Activated CD4-positive, alpha-beta memory T cell treated with anti-CD3 and anti-CD28 coated beads, Interleukin-2, amount 10 ng/mL, durations not matched to agents 7 days and 5 days (primary cell): Measurements from ENCODE around the gene EDDM3A. TPM values are rescaled to one million over a fixed set of nuclear protein-coding genes. Genes with fewer than 3 reads are reported as not detected.

Source experiments
- CTCF ChIA-PET: fragments of 350-600 bp; sonication (Branson Sonifier 250); formaldehyde crosslinking; loops from one replicate; lab custom pipeline; 2021; ENCODE audit warnings: antibody characterized with exemption, inconsistent platforms; lab: Charles Lee
- POLR2A ChIA-PET: fragments of 350-600 bp; sonication (Branson Sonifier 250); formaldehyde crosslinking; loops from one replicate; lab custom pipeline; 2021; ENCODE audit warnings: antibody characterized with exemption; lab: Charles Lee
- DNase-seq: peaks from one replicate; pipeline ENCODE4 v3.0.0-alpha.2; 2020
- H3K27ac Mint-ChIP-seq: one replicate; pipeline ENCODE4 v1.8.0; 2021; ENCODE audit warnings: mild to moderate bottlenecking, mixed read lengths
- H3K27me3 Mint-ChIP-seq: one replicate; pipeline ENCODE4 v1.8.0; 2021; ENCODE audit warnings: mixed read lengths
- H3K36me3 Mint-ChIP-seq: one replicate; pipeline ENCODE4 v1.8.0; 2021; ENCODE audit warnings: low read depth, mixed read lengths
- H3K4me1 Mint-ChIP-seq: one replicate; pipeline ENCODE4 v1.8.0; 2021; ENCODE audit warnings: mixed read lengths
- H3K4me3 Mint-ChIP-seq: one replicate; pipeline ENCODE4 v1.8.0; 2021; ENCODE audit warnings: mild to moderate bottlenecking, mixed read lengths
- H3K9me3 Mint-ChIP-seq: one replicate; pipeline ENCODE4 v1.8.0; 2021; ENCODE audit warnings: mixed read lengths
- total RNA-seq, 2 experiments: library from RNA; stranded (reverse); gene quantifications; one replicate each; pipeline ENCODE4 v1.2.3, GENCODE V29; 2021

EDDM3A gene
- total RNA-seq, 2 experiments from 2014 or later = not detected

DNA sequence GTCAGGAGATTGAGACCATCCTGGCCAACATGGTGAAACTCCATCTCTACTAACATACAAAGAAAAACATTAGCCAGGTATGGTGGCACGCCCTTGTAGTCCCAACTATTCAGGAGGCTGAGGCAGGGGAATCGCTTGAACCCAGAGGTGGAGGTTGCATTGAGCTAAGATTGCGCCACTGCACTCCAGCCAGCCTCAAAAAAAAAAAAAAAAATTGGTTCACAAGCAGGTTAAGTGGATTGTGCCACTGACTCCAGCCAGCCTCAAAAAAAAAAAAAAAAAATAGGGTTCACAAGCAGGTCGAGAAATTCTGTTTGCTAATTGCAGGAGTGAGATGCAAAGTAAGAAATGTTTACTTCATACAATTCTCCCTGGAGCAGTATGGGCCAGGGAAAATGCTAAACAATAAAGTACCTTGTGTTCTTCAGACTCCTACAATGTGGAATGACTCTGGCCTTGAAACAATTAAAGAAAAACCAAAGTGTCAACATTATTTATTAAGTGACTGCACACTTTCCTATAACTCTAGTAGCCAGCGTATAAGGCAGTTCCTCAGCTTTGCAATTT, 28.7 kb downstream of the EDDM3A start:
- Mint-ChIP-seq H3K9me3 (no peaks in the 10 kb centered on the region), H3K4me1 (no peaks in the 10 kb centered on the region), H3K4me3 (no peak overlapping the region), H3K36me3 (no peaks in the 10 kb centered on the region), H3K27me3 (peaks cover 6% of the 10 kb centered on the region), H3K27ac (no peak overlapping the region)
- ChIA-PET CTCF (no interaction called here), POLR2A (no interaction called here)
- DNase-seq = no peak

DNA sequence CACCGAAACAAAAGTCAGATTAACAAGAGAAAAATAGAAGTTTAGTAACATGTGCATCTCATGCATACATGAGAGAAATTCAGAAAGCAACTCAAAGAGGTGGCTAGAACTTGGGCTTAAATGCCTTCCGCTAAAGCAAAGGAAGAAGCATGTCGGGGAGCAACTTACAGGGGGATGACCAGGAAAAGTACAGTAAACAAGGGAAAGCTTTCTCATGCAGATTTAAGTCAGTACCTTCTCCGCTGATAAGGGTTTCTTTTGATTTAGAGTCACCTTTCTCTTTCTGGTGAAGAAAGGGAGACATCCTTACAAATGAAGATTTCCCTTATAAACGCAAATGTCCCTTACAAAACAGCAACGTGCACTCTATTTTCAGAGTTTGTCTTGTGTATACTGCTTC, 29.4 kb downstream of the EDDM3A start:
- ChIA-PET CTCF (no interaction called here), POLR2A (no interaction called here)
- peaks cover 2% of the 10 kb centered on the region for H3K9me3 Mint-ChIP-seq
- no peak overlapping the region for H3K27ac Mint-ChIP-seq
- DNase-seq = no peak
- H3K27me3 Mint-ChIP-seq = peaks cover 6% of the 10 kb centered on the region
- peaks cover 3% of the 10 kb centered on the region for H3K4me1 Mint-ChIP-seq
- H3K36me3 Mint-ChIP-seq = no peaks in the 10 kb centered on the region
- H3K4me3 Mint-ChIP-seq = no peak overlapping the region

DNA sequence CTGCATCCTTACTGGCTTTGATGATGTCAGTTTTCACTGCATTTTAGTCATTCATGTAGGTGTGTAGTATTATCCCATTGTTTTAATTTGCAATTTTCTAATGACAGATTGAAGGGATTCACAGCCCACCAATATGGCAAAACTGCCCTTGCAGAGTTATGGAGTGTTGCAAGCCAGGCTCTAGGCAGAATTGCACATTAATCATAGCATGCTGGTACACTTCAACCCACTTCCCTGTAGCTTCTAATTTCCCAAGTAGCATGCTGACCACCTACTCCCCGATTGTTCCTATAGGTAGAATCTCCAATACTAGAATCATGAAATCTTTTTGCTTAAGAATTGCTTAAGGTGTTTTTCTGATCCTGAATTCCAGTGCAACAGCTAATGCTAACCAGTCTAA, 30.2 kb downstream of the EDDM3A start:
- DNase-seq = no peak
- H3K27ac Mint-ChIP-seq = no peak overlapping the region
- H3K9me3 Mint-ChIP-seq = peaks cover 2% of the 10 kb centered on the region
- ChIA-PET POLR2A (no interaction called here), CTCF (no interaction called here)
- no peak overlapping the region for H3K4me3 Mint-ChIP-seq
- peaks cover 6% of the 10 kb centered on the region for H3K4me1 Mint-ChIP-seq
- no peaks in the 10 kb centered on the region for H3K36me3 Mint-ChIP-seq
- H3K27me3 Mint-ChIP-seq = peaks cover 6% of the 10 kb centered on the region

DNA sequence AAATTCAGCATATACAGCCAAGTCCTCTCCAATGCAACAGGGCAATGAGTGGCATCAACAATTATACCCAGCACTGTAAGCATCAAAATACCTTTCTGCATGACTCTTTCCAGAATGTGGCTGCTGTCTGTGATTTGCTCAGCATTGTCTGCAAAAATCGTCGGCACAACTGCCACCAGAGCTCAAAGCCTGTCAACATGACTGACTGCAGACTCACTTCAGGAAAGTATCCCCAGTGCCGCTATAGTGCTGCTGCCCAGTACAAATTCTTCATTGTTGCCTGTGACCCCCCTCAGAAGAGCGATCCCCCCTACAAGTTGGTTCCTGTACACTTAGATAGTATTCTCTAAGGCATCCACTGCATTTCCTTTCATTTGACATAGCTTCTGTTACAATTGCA, 36.1 kb downstream of the EDDM3A start:
- peak overlapping the region; percentile 69 for H3K4me3 Mint-ChIP-seq
- H3K36me3 Mint-ChIP-seq = no peaks in the 10 kb centered on the region
- CTCF ChIA-PET = interaction anchor here (0.8 to 1.0 kb wide), 2 partner anchors 92 to 189 kb away, joined by 3 to 4 read pairs; no protein-coding TSS in a partner anchor
- H3K27ac Mint-ChIP-seq = peak overlapping the region; percentile 87
- H3K27me3 Mint-ChIP-seq = no peaks in the 10 kb centered on the region
- H3K9me3 Mint-ChIP-seq = peaks cover 2% of the 10 kb centered on the region
- H3K4me1 Mint-ChIP-seq = peaks cover 31% of the 10 kb centered on the region
- POLR2A ChIA-PET = interaction anchor here (0.8 to 1.4 kb wide), 5 partner anchors 11 to 439 kb away, joined by 3 to 5 read pairs (median 3); partner anchors contain the start of genes PARP2 and RNASE4
- peak; percentile 32 for DNase-seq

DNA sequence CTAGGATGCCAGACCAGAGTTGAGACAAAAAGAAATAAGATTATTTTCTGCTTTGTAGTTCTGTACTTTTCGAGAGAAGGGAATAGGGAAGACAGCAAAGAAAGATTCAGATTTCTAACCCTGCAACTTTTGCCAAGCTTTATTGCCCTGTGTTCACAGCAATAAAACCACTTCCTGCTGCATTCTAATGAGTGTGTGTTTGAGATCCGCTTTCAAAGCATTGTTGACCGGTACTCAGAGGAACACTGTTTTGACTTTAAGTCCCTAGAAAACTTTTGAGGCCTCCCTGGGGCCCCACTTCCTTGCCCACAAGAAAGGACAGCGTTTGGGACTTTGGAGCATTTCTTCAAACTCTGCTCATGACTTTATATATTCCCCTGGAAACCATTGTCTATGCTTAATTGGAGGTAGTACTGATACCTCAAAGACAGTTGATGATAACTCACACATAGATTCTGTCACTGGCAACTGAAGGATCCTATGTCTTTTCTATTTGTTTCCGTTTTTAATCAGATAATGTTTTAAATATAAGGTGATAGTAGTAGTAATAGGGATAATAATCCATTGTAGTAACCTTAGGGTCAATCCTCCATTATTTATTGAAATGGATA, 36.7 kb downstream of the EDDM3A start:
- ChIA-PET CTCF (interaction anchor here (0.8 to 1.0 kb wide), 2 partner anchors 91 to 188 kb away, joined by 3 to 4 read pairs; no protein-coding TSS in a partner anchor), POLR2A (interaction anchor here (0.8 to 1.4 kb wide), 5 partner anchors 10 to 439 kb away, joined by 3 to 5 read pairs (median 3); partner anchors contain the start of genes PARP2 and RNASE4)
- H3K9me3 Mint-ChIP-seq = peaks cover 2% of the 10 kb centered on the region
- DNase-seq = peak; percentile 30
- H3K4me1 Mint-ChIP-seq = peaks cover 31% of the 10 kb centered on the region
- H3K27ac Mint-ChIP-seq = peak overlapping the region; percentile 87
- no peaks in the 10 kb centered on the region for H3K27me3 Mint-ChIP-seq
- H3K36me3 Mint-ChIP-seq = no peaks in the 10 kb centered on the region
- peak overlapping the region; percentile 69 for H3K4me3 Mint-ChIP-seq

DNA sequence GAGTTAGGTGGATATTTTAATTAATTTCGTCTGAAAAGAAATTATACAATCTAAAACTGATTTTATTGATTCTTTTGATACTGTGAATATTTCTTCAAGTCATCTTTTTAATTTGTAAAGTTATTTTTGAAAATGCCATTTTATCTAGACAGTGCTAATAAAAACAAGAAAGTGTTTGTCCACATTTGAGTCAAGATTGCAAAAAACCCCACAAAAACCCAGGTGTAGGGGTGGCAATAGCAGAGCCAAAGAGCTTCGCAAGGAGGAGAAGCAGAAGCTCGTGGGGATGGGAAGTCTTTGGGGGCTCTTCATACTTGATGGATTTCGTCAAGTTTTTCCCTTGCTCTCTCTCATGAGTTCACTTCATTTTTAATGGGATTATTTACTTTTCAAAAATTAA, 41.3 kb downstream of the EDDM3A start:
- Mint-ChIP-seq H3K4me1 (peaks cover 14% of the 10 kb centered on the region), H3K9me3 (no peaks in the 10 kb centered on the region), H3K27ac (no peak overlapping the region), H3K27me3 (no peaks in the 10 kb centered on the region), H3K4me3 (no peak overlapping the region), H3K36me3 (no peaks in the 10 kb centered on the region)
- ChIA-PET CTCF (no interaction called here), POLR2A (no interaction called here)
- no peak for DNase-seq

DNA sequence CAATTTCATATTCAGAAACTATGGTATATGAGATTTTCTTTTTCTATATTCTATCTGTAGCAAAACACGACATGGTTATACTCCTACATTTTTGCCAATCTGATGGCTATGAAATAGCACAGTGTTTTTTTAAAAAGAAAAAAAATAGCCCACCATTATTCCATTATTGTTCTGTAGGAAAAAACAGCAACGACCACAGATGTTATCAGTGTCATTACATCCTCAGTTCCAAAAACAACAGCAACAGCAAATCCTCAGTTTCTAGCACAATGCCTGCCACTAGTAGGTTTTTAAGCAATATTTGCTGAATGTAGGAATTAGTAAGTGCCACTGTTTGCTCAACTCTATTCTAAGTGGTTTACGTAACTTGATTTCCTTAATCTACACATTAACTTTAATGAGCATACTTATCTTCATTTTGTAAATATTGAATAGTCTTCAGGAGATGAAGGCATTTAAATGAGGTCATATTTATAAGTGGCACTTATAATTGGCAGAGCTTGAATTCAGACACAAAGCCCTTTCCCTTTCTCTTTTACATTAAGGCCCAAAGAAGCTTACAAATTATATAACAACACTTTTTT, 43.6 kb downstream of the EDDM3A start:
- no peak for DNase-seq
- Mint-ChIP-seq H3K9me3 (no peaks in the 10 kb centered on the region), H3K27me3 (no peaks in the 10 kb centered on the region), H3K4me3 (no peak overlapping the region), H3K36me3 (no peaks in the 10 kb centered on the region), H3K4me1 (peaks cover 5% of the 10 kb centered on the region), H3K27ac (no peak overlapping the region)
- ChIA-PET CTCF (interaction anchor here (0.8 kb wide), 1 partner anchor 68 kb away, joined by 3 read pairs; no protein-coding TSS in a partner anchor), POLR2A (no interaction called here)

DNA sequence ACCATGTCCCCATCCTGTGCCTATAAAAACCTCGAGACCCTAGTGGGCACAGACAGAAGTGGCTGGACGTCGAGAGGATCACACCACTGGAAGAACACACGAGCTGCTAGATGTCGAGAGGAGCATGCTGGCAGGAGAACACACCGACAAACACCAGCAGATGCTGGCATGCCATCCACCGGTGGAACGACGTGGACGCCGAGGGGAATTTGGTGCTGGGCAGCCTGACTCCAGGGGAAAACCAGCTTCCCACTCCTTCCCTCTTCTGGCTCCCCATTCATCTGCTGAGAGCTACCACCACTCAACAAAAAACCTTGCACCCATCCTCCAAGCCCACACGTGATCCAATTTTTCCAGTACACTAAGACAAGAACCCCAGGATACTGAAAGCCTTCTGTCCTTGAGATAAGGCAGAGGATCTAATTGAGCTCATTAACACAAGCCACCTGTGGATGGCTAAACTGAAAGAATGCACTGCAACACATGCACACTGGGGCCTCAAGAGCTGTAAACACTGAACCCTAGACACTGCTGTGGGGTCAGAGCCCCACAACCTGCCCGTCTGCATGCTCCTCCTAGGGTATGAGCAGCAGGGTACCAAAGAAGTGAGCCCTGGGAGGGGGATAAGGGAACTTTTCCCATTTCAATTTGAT, 44.9 kb downstream of the EDDM3A start:
- CTCF ChIA-PET = interaction anchor here (0.7 kb wide), 1 partner anchor 10 kb away, joined by 3 read pairs; the partner anchor contains the start of gene RNASE6
- H3K4me3 Mint-ChIP-seq = no peak overlapping the region
- POLR2A ChIA-PET = no interaction called here
- no peaks in the 10 kb centered on the region for H3K9me3 Mint-ChIP-seq
- H3K27ac Mint-ChIP-seq = no peak overlapping the region
- no peaks in the 10 kb centered on the region for H3K27me3 Mint-ChIP-seq
- no peak for DNase-seq
- peaks cover 7% of the 10 kb centered on the region for H3K4me1 Mint-ChIP-seq
- H3K36me3 Mint-ChIP-seq = no peaks in the 10 kb centered on the region

DNA sequence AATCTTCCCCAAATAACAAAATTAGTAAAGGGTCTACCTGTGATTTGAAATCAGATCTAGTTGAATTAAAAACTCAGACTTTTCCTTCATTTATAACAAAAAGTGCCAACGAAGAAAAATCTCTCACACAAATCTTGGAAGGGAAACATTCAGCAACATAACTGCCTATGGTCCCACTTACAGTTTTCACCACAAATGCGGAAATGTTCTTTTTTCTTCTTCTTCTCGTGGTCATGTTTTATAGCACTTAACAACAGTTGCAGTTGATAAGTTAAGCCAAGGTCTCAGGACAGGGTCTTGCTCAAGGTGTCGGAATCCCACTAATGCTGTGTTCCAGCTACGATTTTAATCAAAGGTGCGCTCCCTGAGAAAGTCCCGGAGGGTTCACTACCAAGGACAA, 45.5 kb downstream of the EDDM3A start:
- Mint-ChIP-seq H3K27ac (no peak overlapping the region), H3K4me3 (no peak overlapping the region), H3K9me3 (no peaks in the 10 kb centered on the region), H3K27me3 (no peaks in the 10 kb centered on the region), H3K4me1 (peaks cover 7% of the 10 kb centered on the region), H3K36me3 (no peaks in the 10 kb centered on the region)
- CTCF ChIA-PET = interaction anchor here (0.7 kb wide), 1 partner anchor 11 kb away, joined by 3 read pairs; the partner anchor contains the start of gene RNASE6
- no peak for DNase-seq
- POLR2A ChIA-PET = no interaction called here

DNA sequence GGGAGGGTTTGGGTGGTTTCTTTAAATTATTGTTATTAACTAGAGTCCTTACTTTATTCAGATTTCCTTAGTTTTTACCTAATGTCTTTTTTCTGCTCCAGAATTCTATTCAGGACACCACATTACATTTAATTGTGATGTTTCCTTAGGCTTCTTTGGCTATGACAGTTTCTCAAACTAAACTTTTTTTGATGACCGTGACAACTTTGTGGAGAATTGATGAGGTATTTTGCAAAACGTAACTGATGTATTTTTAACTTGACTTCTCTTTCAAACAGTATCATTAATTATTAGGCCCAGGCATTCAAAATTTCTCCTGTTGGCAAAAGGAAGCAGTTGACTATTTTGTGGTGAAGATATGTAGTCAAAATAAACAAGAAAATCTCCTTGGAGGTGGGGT, 45.9 kb downstream of the EDDM3A start:
- H3K4me1 Mint-ChIP-seq = peaks cover 7% of the 10 kb centered on the region
- DNase-seq = no peak
- H3K4me3 Mint-ChIP-seq = no peak overlapping the region
- POLR2A ChIA-PET = interaction anchor here (1.7 kb wide), 1 partner anchor 10 kb away, joined by 5 read pairs; the partner anchor contains the start of gene RNASE6
- no peaks in the 10 kb centered on the region for H3K27me3 Mint-ChIP-seq
- H3K9me3 Mint-ChIP-seq = no peaks in the 10 kb centered on the region
- H3K36me3 Mint-ChIP-seq = no peaks in the 10 kb centered on the region
- CTCF ChIA-PET = no interaction called here
- no peak overlapping the region for H3K27ac Mint-ChIP-seq

DNA sequence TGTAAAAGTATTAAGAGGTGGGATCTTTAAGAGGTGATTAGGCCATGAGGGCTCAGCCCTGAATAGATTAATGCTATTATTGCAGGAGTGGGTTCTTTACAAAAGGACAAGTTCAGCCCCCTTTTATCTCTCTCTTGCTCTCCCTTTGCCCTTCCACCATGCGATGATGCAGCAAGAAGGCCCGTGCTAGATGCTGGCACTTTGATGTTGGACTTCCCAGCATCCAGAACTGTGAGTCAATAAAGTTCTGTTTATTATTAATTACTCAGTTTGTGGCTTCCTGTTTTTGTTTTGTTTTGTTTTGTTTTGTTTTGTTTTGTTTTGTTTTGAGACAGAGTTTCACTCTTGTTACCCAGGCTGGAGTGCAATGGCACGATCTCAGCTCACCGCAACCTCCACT, 46.9 kb downstream of the EDDM3A start:
- ChIA-PET POLR2A (interaction anchor here (1.0 to 1.7 kb wide), 2 partner anchors 11 to 28 kb away, joined by 4 to 5 read pairs; partner anchors contain the start of gene RNASE6), CTCF (interaction anchor here (1.0 kb wide), 1 partner anchor 12 kb away, joined by 3 read pairs; the partner anchor contains the start of gene RNASE6)
- Mint-ChIP-seq H3K4me3 (no peak overlapping the region), H3K36me3 (no peaks in the 10 kb centered on the region), H3K9me3 (no peaks in the 10 kb centered on the region), H3K27ac (no peak overlapping the region), H3K4me1 (peaks cover 7% of the 10 kb centered on the region), H3K27me3 (no peaks in the 10 kb centered on the region)
- no peak for DNase-seq

DNA sequence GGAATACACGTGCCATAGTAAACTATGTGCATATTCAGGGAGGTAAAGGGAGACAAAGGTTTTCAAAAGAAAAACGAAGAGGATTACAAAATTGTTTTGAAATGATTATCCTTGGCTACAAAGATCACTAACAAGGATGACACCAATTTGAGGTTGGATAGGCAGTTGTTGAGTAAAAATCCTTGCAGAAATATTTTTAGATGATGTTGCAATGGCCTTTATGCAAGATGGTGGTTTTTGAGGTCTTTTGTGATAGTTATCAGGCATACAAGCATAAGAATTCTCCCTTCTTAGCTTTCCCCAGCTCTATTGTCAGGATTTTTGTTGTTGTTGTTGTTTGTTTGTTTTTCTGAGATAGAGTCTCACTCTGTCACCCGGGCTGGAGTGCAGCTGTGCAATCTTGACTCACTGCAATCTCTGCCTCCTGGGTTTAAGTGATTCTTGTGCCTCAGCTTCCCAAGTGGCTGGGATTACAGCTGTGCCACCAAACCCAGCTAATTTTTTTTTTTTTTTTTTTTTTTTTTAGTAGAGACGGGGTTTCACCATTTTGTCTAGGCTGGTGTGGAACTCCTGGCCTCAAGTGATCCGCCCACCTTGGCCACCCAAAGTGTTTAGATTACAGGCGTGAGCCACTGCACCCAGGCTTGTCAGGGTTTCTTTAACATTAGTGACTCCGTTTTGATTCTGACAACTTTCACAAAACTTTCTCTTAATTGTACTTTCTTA, 49.1 kb downstream of the EDDM3A start:
- no peak for DNase-seq
- H3K9me3 Mint-ChIP-seq = no peaks in the 10 kb centered on the region
- H3K27ac Mint-ChIP-seq = no peak overlapping the region
- peaks cover 4% of the 10 kb centered on the region for H3K27me3 Mint-ChIP-seq
- H3K36me3 Mint-ChIP-seq = no peaks in the 10 kb centered on the region
- POLR2A ChIA-PET = interaction anchor here (1.2 kb wide), 1 partner anchor 14 kb away, joined by 4 read pairs; the partner anchor contains the start of gene RNASE6
- peaks cover 7% of the 10 kb centered on the region for H3K4me1 Mint-ChIP-seq
- CTCF ChIA-PET = interaction anchor here (0.7 kb wide), 1 partner anchor 181 kb away, joined by 4 read pairs; no protein-coding TSS in a partner anchor
- no peak overlapping the region for H3K4me3 Mint-ChIP-seq
